NCI-H524 treated with DMSO at 0.1 percent for 48 hours (cell line): ENCODE data around the gene OR10J5.
"Not testable (repeated sequence)": the region's sequence is repeated elsewhere in the genome, so short reads cannot be mapped to it uniquely, and the experiment has no call there.

Experiments used
- DNase-seq: peaks from one replicate; lab custom pipeline; 2025; lab: John Stamatoyannopoulos, UW

OR10J5 gene

GRCh38 chr1:159535907-159536306 is at the start of gene OR10J5:
TSS of gene OR10J5 (minus strand) at chr1:159536007. CDS start at chr1:159536007, 0 bp downstream.
- DNase-seq = no peak

GRCh38 chr1:159584536-159584935 is 48.7 kb upstream of the OR10J5 start:
- DNase-seq = no peak

- DNase-seq = no peak
Measured at GRCh38 chr1:159581422-159581821, 45.6 kb upstream of the OR10J5 start.

GRCh38 chr1:159580340-159580739 is 44.5 kb upstream of the OR10J5 start:
- DNase-seq = no peak

- DNase-seq = no peak
Measured at GRCh38 chr1:159577446-159577845, 41.6 kb upstream of the OR10J5 start.

GRCh38 chr1:159562680-159563079 is 26.9 kb upstream of the OR10J5 start:
- no peak for DNase-seq

GRCh38 chr1:159561497-159561896 is 25.7 kb upstream of the OR10J5 start:
- no peak for DNase-seq

GRCh38 chr1:159560599-159560998 is 24.8 kb upstream of the OR10J5 start:
- DNase-seq = no peak

GRCh38 chr1:159556931-159557369 is 21.1 kb upstream of the OR10J5 start:
- DNase-seq = no peak

- DNase-seq = no peak
Measured at GRCh38 chr1:159554696-159555095, 18.9 kb upstream of the OR10J5 start.

GRCh38 chr1:159554261-159554660 is 18.5 kb upstream of the OR10J5 start:
- DNase-seq = no peak

GRCh38 chr1:159548126-159548525 is 12.3 kb upstream of the OR10J5 start:
- DNase-seq = no peak

- no peak for DNase-seq
Measured at GRCh38 chr1:159532922-159533321, 2.9 kb downstream of the OR10J5 start.

GRCh38 chr1:159524792-159525191 is 11.0 kb downstream of the OR10J5 start:
- DNase-seq = not testable (repeated sequence)

GRCh38 chr1:159510229-159510541 is 25.6 kb downstream of the OR10J5 start:
- DNase-seq = no peak

- DNase-seq = no peak
Measured at GRCh38 chr1:159509440-159510228, 26.2 kb downstream of the OR10J5 start.

GRCh38 chr1:159508951-159509350 is 26.9 kb downstream of the OR10J5 start:
- no peak for DNase-seq

GRCh38 chr1:159505676-159506075 is 30.1 kb downstream of the OR10J5 start:
- DNase-seq = no peak

- no peak for DNase-seq
Measured at GRCh38 chr1:159501082-159501481, 34.7 kb downstream of the OR10J5 start.

- DNase-seq = not testable (repeated sequence)
Measured at GRCh38 chr1:159494513-159495210, 41.1 kb downstream of the OR10J5 start.

- no peak for DNase-seq
Measured at GRCh38 chr1:159493354-159493753, 42.5 kb downstream of the OR10J5 start.

- DNase-seq = no peak
Measured at GRCh38 chr1:159492575-159493323, 43.1 kb downstream of the OR10J5 start.
